EL (cell line): Measurements from ENCODE around the gene FUT7.

Experiments
- DNase-seq: peaks from one replicate; pipeline ENCODE4 v3.0.0-alpha.2; 2016

FUT7 gene

GRCh38 chr9:137000177-137000930, 31.5 kb downstream of the FUT7 start:
- peak; percentile 73 for DNase-seq

DNA sequence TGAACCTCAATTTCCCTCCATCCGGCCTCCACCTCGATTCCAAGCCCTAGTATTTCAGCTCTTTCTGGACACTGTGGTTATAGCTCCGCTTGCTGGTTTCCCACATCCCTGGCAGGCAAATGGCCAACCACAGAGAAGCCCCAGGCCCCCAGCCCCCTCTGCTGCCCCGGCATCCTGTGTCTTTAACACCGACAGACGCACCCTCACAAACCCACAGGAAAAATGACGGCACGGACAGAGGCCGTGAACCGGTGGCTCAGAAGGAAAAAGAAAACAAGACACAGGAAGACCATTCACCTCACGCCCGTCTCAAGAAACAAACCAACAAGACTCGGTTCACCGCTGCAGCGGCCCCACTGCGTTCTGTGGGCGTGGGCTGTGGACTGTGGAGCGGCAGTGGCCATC, 34.1 kb downstream of the FUT7 start:
- DNase-seq = no peak

GRCh38 chr9:136997371-136997770, 34.5 kb downstream of the FUT7 start:
- no peak for DNase-seq

DNA sequence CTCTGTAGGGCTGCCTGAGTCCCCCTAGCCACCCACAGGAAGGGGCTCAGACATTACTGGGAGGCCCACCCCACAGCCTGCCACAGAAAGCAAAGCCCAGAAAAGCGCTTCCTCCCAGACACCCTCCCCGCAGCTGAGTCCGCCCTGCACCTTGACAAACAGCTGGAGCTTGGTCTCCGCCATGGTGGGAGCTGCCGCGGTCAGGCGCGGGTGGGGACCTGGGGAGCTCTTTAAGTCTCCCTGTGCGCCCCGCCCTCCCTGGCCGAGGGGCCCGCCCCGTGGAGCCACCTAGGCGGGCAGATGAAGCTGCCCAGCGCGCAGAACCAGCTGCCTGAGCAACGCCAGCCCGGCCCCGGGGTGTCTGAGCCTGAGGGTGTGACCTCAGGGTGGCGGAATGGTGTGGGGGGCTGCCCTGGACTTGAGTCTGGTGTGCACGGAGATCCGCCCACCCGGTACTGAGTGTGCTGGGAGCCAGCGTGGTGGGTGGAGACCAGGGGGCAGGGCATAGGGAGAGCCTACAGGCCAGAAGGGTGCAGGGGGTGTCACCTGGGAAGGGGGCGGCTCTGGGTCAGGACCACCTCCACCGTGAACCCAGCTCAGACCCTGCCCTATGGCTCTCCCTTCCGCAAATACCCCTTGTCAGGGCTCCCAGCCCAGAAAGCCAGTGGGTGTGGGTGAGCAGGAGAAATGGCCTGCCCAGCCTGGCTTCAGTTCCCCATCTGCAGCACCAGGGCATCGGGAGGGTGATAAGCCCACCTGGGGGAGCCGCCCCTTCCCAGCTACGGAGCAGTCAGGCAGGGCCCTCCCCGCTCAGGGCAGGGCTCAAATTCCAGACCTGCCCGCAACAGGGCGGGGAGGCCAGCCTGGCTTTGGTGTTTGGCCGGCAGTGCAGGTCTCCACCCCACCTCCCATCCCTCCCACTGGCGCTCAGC, 35.3 kb downstream of the FUT7 start, which contains the start of gene CLIC3:
TSS of gene CLIC3 (minus strand) at position 208 of the 932 bp plus-strand sequence. CDS start at position 183, 25 bp downstream.
- peak; percentile 44 for DNase-seq

GRCh38 chr9:136995772-136996311, 36.0 kb downstream of the FUT7 start:
- DNase-seq = peak; percentile 63

GRCh38 chr9:136995362-136995761, 36.5 kb downstream of the FUT7 start:
- DNase-seq = no peak

DNA sequence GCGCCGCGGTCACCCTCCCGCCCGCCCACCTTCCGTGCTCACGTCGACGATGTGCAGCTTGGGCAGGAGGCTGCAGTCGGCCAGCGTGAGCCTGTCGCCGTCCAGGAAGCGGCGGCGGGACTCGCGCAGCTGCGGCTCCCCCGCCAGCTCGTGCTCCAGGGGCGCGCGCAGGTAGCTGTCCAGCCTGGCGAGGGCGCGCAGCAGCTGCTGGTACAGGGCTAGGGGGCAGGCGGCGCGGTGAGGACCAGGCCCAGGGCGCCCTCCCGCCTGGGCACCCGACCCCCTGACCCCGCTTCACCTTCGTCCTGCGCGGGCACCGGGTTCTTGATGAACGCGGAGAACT, 37.0 kb downstream of the FUT7 start:
- no peak for DNase-seq

- DNase-seq = no peak
Observed at GRCh38 chr9:136994180-136994887, 37.6 kb downstream of the FUT7 start.

GRCh38 chr9:136992819-136993369, 39.0 kb downstream of the FUT7 start:
- DNase-seq = no peak

DNA sequence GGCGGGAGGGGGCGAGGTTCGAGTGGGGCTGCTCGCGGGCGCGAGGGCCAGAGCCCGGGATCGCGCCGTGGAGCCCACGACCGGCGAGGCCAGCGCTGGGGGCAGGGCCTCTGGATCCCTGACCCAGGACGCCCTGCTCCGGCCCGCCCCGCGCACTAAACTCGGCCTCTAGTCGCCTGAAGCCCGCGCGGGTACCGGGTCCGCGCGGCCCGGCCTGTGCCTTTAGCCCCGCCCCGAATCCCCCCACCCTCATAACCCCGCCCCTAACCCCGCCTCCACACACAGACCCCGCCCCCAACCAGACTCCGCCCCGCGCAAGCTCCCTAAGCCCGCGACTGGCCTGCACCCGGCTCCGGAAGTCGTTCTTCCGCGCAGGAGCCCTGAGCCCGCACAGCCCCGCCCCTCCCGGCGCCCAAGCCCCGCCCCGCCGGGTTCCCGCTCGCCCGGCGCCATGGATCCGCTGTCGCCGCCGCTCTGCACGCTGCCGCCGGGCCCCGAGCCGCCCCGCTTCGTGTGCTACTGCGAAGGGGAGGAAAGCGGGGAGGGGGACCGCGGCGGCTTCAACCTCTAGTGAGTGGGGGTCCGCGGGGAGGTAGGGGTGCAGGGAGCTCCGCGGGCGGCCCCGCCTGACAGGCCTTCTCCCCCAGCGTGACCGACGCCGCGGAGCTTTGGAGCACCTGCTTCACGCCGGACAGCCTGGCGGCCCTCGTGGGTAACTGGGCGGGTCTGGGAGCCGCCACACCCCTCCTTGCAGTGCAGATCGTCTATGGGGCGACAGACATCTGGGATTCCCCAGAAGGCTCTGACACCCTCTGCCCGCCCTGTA, 39.7 kb downstream of the FUT7 start, which contains the start of gene PAXX:
TSS of gene PAXX (plus strand) at position 430 of the 826 bp plus-strand sequence. CDS start at position 452, 22 bp downstream.
- peak; percentile 89 for DNase-seq

DNA sequence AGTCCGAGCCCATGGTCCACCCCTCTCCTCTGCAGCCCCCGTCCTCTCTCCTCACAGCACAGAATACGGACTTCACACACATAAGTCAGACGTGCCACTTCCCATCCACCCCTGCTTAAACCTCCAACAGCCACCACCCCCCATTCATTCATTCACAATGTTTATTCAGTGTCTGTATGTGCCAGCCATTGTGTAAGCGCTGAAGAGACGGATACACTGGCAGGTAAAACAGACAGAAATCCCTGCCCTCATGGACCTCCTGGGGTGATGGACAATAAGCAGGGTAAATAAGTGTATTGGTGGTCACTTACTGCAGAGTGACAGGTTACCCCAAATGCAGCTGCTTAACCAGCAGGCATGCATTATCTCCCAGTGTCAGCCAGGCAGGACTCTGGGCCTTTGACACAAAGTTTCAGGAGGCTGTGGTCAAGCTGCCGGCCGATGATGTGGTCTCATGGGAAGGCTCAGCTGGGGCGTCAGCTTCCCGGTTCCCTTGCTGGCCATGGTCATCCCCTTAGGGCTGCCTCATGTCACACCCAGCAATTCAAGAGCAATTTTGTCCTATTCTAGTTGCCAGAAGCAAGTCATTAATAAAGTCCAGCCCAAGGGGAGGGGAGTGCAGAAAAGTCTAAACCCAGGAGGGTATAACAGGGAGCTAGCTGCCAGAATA, 41.5 kb downstream of the FUT7 start:
- no peak for DNase-seq

- no peak for DNase-seq
Observed at GRCh38 chr9:136988872-136989271, 43.0 kb downstream of the FUT7 start.

- DNase-seq = no peak
Observed at GRCh38 chr9:136985853-136986252, 46.0 kb downstream of the FUT7 start.

DNA sequence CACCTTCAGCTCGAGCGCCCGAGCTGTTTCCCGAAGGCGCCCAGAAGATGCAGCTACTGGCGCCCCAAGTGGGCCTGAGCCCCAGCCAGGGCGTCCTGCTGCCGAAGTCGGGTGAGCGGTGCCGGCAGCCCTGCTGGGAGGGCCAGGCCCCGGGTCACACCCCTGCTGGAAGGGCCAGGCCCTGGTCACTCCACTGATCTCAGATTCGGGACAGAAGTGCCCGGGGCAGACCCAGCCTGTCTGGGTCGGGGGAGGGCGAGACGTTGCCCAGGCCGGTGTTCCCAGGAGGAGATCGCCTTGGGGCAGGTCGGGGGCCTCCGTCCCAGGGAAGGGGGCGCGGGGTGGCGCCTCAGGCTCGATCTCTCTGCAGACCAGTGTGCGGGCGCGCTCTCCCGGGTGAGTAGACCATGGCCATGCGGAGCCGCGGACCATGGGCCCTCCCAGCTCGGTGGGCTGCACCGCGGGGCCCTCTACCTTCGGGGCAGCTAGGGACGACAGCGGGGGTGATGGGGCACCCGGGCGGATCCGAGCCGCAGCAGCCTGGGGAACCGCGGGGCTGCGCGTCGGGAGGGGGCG, 46.8 kb downstream of the FUT7 start:
- DNase-seq = no peak

DNA sequence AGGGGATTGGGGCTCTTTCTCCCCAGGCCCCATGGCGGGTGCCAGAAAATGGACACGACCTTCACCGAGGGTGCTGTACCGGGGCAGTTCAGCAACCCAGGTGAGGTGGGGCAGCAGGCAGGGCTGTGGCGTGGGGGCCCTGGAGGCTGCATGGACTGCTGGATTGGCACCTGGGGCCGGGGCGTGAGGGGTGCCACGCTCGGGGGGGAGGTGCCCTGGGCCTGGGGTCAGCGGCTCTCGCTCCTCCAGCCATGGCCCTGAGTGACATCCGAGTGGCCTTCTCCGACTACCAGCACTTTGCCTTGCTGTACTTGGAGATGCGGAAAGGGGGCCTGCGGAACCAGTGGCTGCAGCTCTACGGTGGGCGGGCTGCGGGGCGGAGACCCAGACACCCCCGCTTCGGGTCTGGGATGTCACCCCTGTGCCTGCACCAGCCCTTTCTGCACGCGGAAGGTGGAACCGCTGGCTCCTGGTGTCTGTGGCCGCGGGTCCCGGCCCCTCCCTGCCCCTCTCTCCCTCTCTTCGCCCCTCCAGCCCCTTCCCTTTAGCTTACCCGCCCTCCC, 47.3 kb downstream of the FUT7 start:
- no peak for DNase-seq

GRCh38 chr9:136983656-136984314, 48.1 kb downstream of the FUT7 start:
- DNase-seq = no peak

DNA sequence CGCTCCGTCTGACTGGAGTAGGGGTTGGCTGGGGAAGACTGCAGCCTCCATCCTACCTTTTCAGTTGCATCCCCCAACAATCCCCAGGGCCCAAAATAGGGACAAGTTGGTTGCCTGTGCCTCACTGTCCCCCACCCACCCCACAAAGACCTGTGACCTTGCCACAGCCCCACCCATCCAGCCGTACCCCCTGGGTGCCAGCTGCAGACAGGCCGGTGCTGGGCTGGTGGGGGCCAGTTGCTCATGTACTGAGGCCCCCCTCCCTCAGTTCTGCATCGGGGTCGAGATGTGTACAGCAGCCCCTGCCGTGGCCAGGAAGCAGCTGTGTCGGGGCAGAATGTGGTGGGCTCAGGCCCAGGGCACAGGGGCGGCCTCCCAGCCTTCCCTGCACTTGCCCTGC, 48.7 kb downstream of the FUT7 start:
- DNase-seq = no peak

DNA sequence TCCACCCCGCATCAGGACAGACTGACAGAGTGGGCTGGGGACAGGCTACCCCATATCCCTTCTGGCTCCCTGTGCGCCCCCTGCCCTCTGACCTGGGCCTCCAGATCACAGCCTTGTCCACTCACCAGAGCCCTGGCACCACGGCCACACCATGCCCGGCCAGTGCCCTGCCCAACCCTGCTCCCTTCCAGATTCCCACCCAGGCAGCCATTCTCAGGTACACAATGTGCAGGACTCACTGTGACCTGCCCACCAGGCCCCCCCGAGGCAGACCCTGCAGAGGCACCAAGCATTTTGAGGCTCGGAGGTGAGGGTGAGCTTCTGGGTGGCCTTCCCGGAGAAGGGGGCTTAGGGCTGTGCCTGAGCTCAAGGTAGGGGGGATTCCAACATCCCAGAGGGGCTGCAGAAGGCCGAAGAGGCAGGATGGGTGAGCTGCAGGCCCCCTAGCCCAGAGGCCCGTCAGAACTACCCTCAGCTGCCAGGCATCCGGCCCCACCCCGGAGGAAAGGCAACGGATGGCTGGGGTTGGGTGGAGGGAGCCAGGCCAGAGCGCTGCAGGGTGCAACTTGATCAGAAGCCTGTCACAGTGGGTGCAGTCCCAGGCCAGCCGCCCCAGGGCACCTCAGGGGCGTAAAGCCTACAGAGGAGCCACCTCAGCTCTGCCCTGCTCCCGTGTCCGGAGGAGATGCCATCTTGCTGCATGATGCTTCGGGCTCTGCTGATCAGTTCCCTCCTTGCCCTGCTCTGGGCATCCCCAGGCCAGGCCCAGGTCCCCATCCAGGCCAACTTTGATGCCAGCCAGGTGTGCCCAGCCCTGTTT, 49.4 kb downstream of the FUT7 start, which contains the start of gene LCNL1:
TSS of gene LCNL1 (plus strand) at position 762 of the 820 bp plus-strand sequence. CDS start 594 bp downstream, outside the sequence.
- DNase-seq = no peak
